Esophagus squamous epithelium (tissue), 5 donors: ENCODE data around the gene OTUD4. TPM values are rescaled to one million over a fixed set of nuclear protein-coding genes. Genes with fewer than 3 reads are reported as not detected.

Experiments
- DNase-seq: peaks from one replicate; lab custom pipeline; 2025; lab: John Stamatoyannopoulos, UW
- H3K27ac ChIP-seq, 4 donors: fragments of 200-600 bp; sonication (generic); one replicate each; pipeline ENCODE4 v1.5.1; 2016 to 2019; ENCODE audit warnings: mild to moderate bottlenecking in 1 of 4
- H3K27me3 ChIP-seq, 4 donors: fragments of 200-600 bp; sonication (generic); 1 replicate in 3 of 4; 2 replicates in 1 of 4; pipeline versions ENCODE4 v1.5.1 to v1.6.0; 2017 to 2021; ENCODE audit warnings: antibody characterized with exemption in 1 of 4
- H3K36me3 ChIP-seq, 3 donors: fragments of 200-600 bp; sonication (generic); one replicate each; pipeline ENCODE4 v1.5.1; 2016 to 2019
- H3K4me1 ChIP-seq, 3 donors: fragments of 200-600 bp; sonication (generic); one replicate each; pipeline ENCODE4 v1.5.1; 2017 to 2019
- H3K4me3 ChIP-seq, 4 donors: fragments of 200-600 bp; sonication (generic); 1 replicate in 3 of 4; 2 replicates in 1 of 4; pipeline ENCODE4 v1.5.1; 2016 to 2019; ENCODE audit warnings: mild to moderate bottlenecking in 2 of 4, moderate library complexity in 1 of 4
- H3K9me3 ChIP-seq, 3 donors: fragments of 200-600 bp; sonication (generic); one replicate each; pipeline ENCODE4 v1.5.1; 2016 to 2019
- CTCF ChIP-seq, 6 experiments: fragments of 450-650 bp in 4 of 6; fragments of 200-600 bp in 2 of 6; sonication (generic) in 2 of 6; IDR thresholded peaks; one replicate each; pipeline ENCODE4 v1.5.1; 2016 to 2019; ENCODE audit warnings: antibody characterized with exemption in 6 of 6, mild to moderate bottlenecking in 4 of 6, moderate library complexity in 4 of 6
- POLR2A ChIP-seq, 4 donors: fragments of 450-650 bp; IDR thresholded peaks; one replicate each; pipeline ENCODE4 v1.6.1; 2017; ENCODE audit warnings: antibody characterized with exemption in 4 of 4, mild to moderate bottlenecking in 4 of 4, moderate library complexity in 3 of 4
- WGBS, 2 donors: methylation state at CpG; one replicate each; pipeline ENCODE4 v1.1.5; 2018; 5-methylcytosine and 5-hydroxymethylcytosine counted together
- intact Hi-C: fragments of 100-400 bp; cut with DNase I; formaldehyde crosslinking; loops from one replicate; pipeline ENCODE4 v1.15.0; 2022
- total RNA-seq, 4 donors: library from RNA; depleted of rRNA; stranded (reverse); fragments of >200 nt; gene quantifications; one replicate each; pipeline ENCODE4 v1.1.0, GENCODE V29; 2016
- donor health status: DM: yes; HTN: yes; CAD: no.

The OTUD4 gene
- total RNA-seq, 4 donors from 2014 or later = 15.2 to 34.0 (median 25.2) TPM

- no peak overlapping the region for H3K27ac ChIP-seq
- no peaks in the 10 kb centered on the region for H3K27me3 ChIP-seq
- no peak for DNase-seq
- TF ChIP-seq CTCF (IDR thresholded peaks at IDR 0.05) (no peak), POLR2A (IDR thresholded peaks at IDR 0.05) (no peak)
- intact Hi-C loops = no loop called here
- no peak overlapping the region for H3K4me3 ChIP-seq
- peaks cover 0 to 60% (median 7%) of the 10 kb centered on the region in 3 donors for H3K36me3 ChIP-seq
- peaks cover 0 to 9% (median 0%) of the 10 kb centered on the region in 3 donors for H3K4me1 ChIP-seq
- no peaks in the 10 kb centered on the region for H3K9me3 ChIP-seq
Measured at GRCh38 chr4:145130130-145130529, 50.3 kb downstream of the OTUD4 start.

GRCh38 chr4:145125396-145125795, 55.0 kb downstream of the OTUD4 start:
- intact Hi-C loops = no loop called here
- H3K4me1 ChIP-seq = no peaks in the 10 kb centered on the region
- H3K9me3 ChIP-seq = no peaks in the 10 kb centered on the region
- peaks cover 0 to 98% (median 13%) of the 10 kb centered on the region in 3 donors for H3K36me3 ChIP-seq
- WGBS, 2 donors = 95 to 99% methylated on average over 2 of the region's 2 CpGs
- no peak for TF ChIP-seq POLR2A (IDR thresholded peaks at IDR 0.05)
- no peak for TF ChIP-seq CTCF (IDR thresholded peaks at IDR 0.05)
- DNase-seq = no peak
- H3K27me3 ChIP-seq = no peaks in the 10 kb centered on the region
- no peak overlapping the region for H3K4me3 ChIP-seq
- no peak overlapping the region for H3K27ac ChIP-seq

- Histone ChIP-seq H3K27ac (no peak overlapping the region), H3K36me3 (peaks cover 12 to 90% (median 34%) of the 10 kb centered on the region in 3 donors), H3K9me3 (no peaks in the 10 kb centered on the region), H3K27me3 (no peaks in the 10 kb centered on the region), H3K4me3 (no peak overlapping the region), H3K4me1 (peaks cover 0 to 4% (median 0%) of the 10 kb centered on the region in 3 donors)
- DNase-seq = no peak
- no peak for TF ChIP-seq CTCF (IDR thresholded peaks at IDR 0.05)
- no peak for TF ChIP-seq POLR2A (IDR thresholded peaks at IDR 0.05)
- intact Hi-C loops = no loop called here
Measured at GRCh38 chr4:145108128-145108527, 72.3 kb downstream of the OTUD4 start.

- DNase-seq = no peak
- Histone ChIP-seq H3K36me3 (peaks cover 6 to 80% (median 25%) of the 10 kb centered on the region in 3 donors), H3K4me1 (peaks cover 0 to 14% (median 0%) of the 10 kb centered on the region in 3 donors), H3K27ac (no peak overlapping the region), H3K4me3 (no peak overlapping the region), H3K9me3 (no peaks in the 10 kb centered on the region), H3K27me3 (no peaks in the 10 kb centered on the region)
- TF ChIP-seq CTCF (IDR thresholded peaks at IDR 0.05) (no peak), POLR2A (IDR thresholded peaks at IDR 0.05) (no peak)
- WGBS, 2 donors = 53 to 63% methylated on average over 2 of the region's 2 CpGs
- intact Hi-C loops = no loop called here
Measured at GRCh38 chr4:145107126-145107525, 73.3 kb downstream of the OTUD4 start.

- no peak for DNase-seq
- no peak overlapping the region for H3K27ac ChIP-seq
- intact Hi-C loops = no loop called here
- TF ChIP-seq POLR2A (IDR thresholded peaks at IDR 0.05) = no peak
- H3K4me3 ChIP-seq = no peak overlapping the region
- H3K36me3 ChIP-seq = peaks cover 0 to 44% (median 0%) of the 10 kb centered on the region in 3 donors
- no peaks in the 10 kb centered on the region for H3K27me3 ChIP-seq
- no peaks in the 10 kb centered on the region for H3K9me3 ChIP-seq
- WGBS, 2 donors = 76 to 82% methylated on average over 3 of the region's 3 CpGs
- H3K4me1 ChIP-seq = peaks cover 0 to 48% (median 19%) of the 10 kb centered on the region in 3 donors
Measured at GRCh38 chr4:145103496-145103895, 76.9 kb downstream of the OTUD4 start.

- Histone ChIP-seq H3K36me3 (peaks cover 0 to 35% (median 0%) of the 10 kb centered on the region in 3 donors), H3K27ac (no peak overlapping the region), H3K27me3 (no peaks in the 10 kb centered on the region), H3K9me3 (no peaks in the 10 kb centered on the region), H3K4me3 (no peak overlapping the region), H3K4me1 (peaks cover 0 to 48% (median 19%) of the 10 kb centered on the region in 3 donors)
- 90 to 92% methylated on average over 2 of the region's 2 CpGs for WGBS, 2 donors
- DNase-seq = no peak
- no peak for TF ChIP-seq CTCF (IDR thresholded peaks at IDR 0.05)
- TF ChIP-seq POLR2A (IDR thresholded peaks at IDR 0.05) = no peak
- intact Hi-C loops = no loop called here
Measured at GRCh38 chr4:145102619-145103018, 77.8 kb downstream of the OTUD4 start.
